A673 (cell line): Measurements from ENCODE around the gene STK11. TPM values are rescaled to one million over a fixed set of nuclear protein-coding genes. Genes with fewer than 3 reads are reported as not detected.

Source experiments
- BruUV-seq: library from RNA; stranded (reverse); fragments of 400-500 nt; replicated peaks from 2 replicates; lab custom pipeline; 2021; lab: Mats Ljungman, UMichigan
- CTCF ChIA-PET: fragments of 300-600 bp; sonication (Branson Sonifier 250); formaldehyde crosslinking; loops from one replicate; lab custom pipeline; 2022; ENCODE audit warnings: antibody characterized with exemption; lab: Charles Lee
- POLR2A ChIA-PET: fragments of 300-600 bp; sonication (Branson Sonifier 250); formaldehyde crosslinking; loops from one replicate; lab custom pipeline; 2022; ENCODE audit warnings: antibody characterized with exemption; ENCODE audit not compliant: low non-redundant PET; lab: Charles Lee
- DNase-seq: peaks from one replicate; pipeline ENCODE4 v3.0.0-alpha.2; 2015; ENCODE audit warnings: low spot score
- H3K27ac ChIP-seq: fragments of 200-600 bp; sonication (generic); 2 replicates; pipeline ENCODE4 v1.5.1; 2016; ENCODE audit warnings: mixed run types, low read depth, mild to moderate bottlenecking, mixed read lengths, antibody characterized with exemption, low read length; ENCODE audit not compliant: poor library complexity, severe bottlenecking
- H3K27me3 ChIP-seq: fragments of 200-600 bp; sonication (generic); replicated peaks from 2 replicates; pipeline ENCODE4 v1.6.1; 2017; ENCODE audit warnings: mixed run types, low read depth, mild to moderate bottlenecking, mixed read lengths, antibody characterized with exemption, low read length; ENCODE audit not compliant: insufficient read depth, poor library complexity
- H3K36me3 ChIP-seq: fragments of 200-600 bp; sonication (generic); 2 replicates; pipeline ENCODE4 v1.6.1; 2016; ENCODE audit warnings: mixed run types, mild to moderate bottlenecking, mixed read lengths, antibody characterized with exemption, low read length; ENCODE audit not compliant: insufficient read depth, poor library complexity, severe bottlenecking
- H3K4me1 ChIP-seq: fragments of 200-600 bp; sonication (generic); 2 replicates; pipeline ENCODE4 v1.6.1; 2017; ENCODE audit warnings: mixed run types, mild to moderate bottlenecking, mixed read lengths, antibody characterized with exemption, low read length; ENCODE audit not compliant: insufficient read depth, poor library complexity, severe bottlenecking
- H3K4me3 ChIP-seq: fragments of 200-600 bp; sonication (generic); 2 replicates; pipeline ENCODE4 v1.5.1; 2016; ENCODE audit warnings: low read depth, mixed run types, mild to moderate bottlenecking, mixed read lengths, low read length; ENCODE audit not compliant: poor library complexity, severe bottlenecking
- H3K9me3 ChIP-seq: fragments of 200-600 bp; sonication (generic); 2 replicates; pipeline ENCODE4 v1.6.1; 2016; ENCODE audit warnings: mixed run types, low read depth, mild to moderate bottlenecking, mixed read lengths, antibody characterized with exemption, low read length; ENCODE audit not compliant: poor library complexity, severe bottlenecking
- CTCF ChIP-seq: fragments of 300-800, 200-600 bp; sonication (generic); conservative IDR thresholded peaks from 2 replicates; pipeline ENCODE4 v1.5.1; 2017; ENCODE audit warnings: low read depth, mild to moderate bottlenecking, antibody characterized with exemption, low read length, moderate library complexity, mixed read lengths
- EZH2 ChIP-seq: fragments of 200-600 bp; sonication (generic); IDR thresholded peaks from 2 replicates; pipeline ENCODE4 v1.6.1; 2017; ENCODE audit warnings: borderline replicate concordance, low read depth, mild to moderate bottlenecking, mixed read lengths, antibody characterized with exemption, low read length; ENCODE audit not compliant: poor library complexity, severe bottlenecking
- intact Hi-C: fragments of 100-400 bp; cut with micrococcal nuclease; formaldehyde crosslinking; loops from one replicate; pipeline ENCODE4 v1.10.0; 2022; ENCODE audit not compliant: unreplicated experiment
- total RNA-seq: library from RNA; stranded (reverse); gene quantifications from 2 replicates; pipeline ENCODE4 v1.2.3, GENCODE V29; 2021

STK11 gene
- total RNA-seq, 1 experiment from 2014 or later = 64.9 TPM

GRCh38 chr19:1274081-1274851, 68.7 kb downstream of the STK11 start:
- CTCF ChIA-PET = interaction anchor here (0.6 to 1.6 kb wide), 2 partner anchors 30 to 214 kb away, joined by 5 read pairs; no protein-coding TSS in a partner anchor
- Histone ChIP-seq H3K9me3 (no peaks in the 10 kb centered on the region), H3K36me3 (peaks cover 52% of the 10 kb centered on the region), H3K27me3 (no peaks in the 10 kb centered on the region), H3K4me3 (peak overlapping the region; percentile 69), H3K27ac (peak overlapping the region; percentile 99), H3K4me1 (peaks cover 56% of the 10 kb centered on the region)
- DNase-seq = no peak
- POLR2A ChIA-PET = no interaction called here
- TF ChIP-seq EZH2 = no peak
- TF ChIP-seq CTCF = 0 out of 2 replicates have a peak, but pooled peaks have one; percentile 4
- intact Hi-C loops = loop anchor here (10.0 kb wide), 2 partner anchors 171 to 321 kb away; partner anchors contain the start of gene MBD3
- no TSS peak for BruUV-seq

GRCh38 chr19:1274852-1275259, 69.3 kb downstream of the STK11 start:
- no TSS peak for BruUV-seq
- DNase-seq = peak; percentile 73
- POLR2A ChIA-PET = no interaction called here
- Histone ChIP-seq H3K27me3 (no peaks in the 10 kb centered on the region), H3K36me3 (peaks cover 56% of the 10 kb centered on the region), H3K4me1 (peaks cover 56% of the 10 kb centered on the region), H3K9me3 (no peaks in the 10 kb centered on the region), H3K27ac (peak overlapping the region; percentile 99), H3K4me3 (peak overlapping the region; percentile 69)
- no peak for TF ChIP-seq CTCF
- no peak for TF ChIP-seq EZH2
- CTCF ChIA-PET = interaction anchor here (1.0 kb wide), 2 partner anchors 8 to 30 kb away, joined by 3 read pairs; no protein-coding TSS in a partner anchor
- intact Hi-C loops = loop anchor here (10.0 kb wide), 2 partner anchors 170 to 320 kb away; partner anchors contain the start of gene MBD3

GRCh38 chr19:1275260-1275975, 69.8 kb downstream of the STK11 start, which contains the start of gene FAM174C:
Gene FAM174C, plus strand, starts transcription at chr19:1275530. Its CDS starts 20 bp downstream, at chr19:1275550.
- ChIA-PET CTCF (interaction anchor here (1.0 kb wide), 2 partner anchors 9 to 31 kb away, joined by 3 read pairs; no protein-coding TSS in a partner anchor), POLR2A (no interaction called here)
- intact Hi-C loops = loop anchor here (10.0 kb wide), 2 partner anchors 169 to 319 kb away; partner anchors contain the start of gene MBD3
- H3K9me3 ChIP-seq = no peaks in the 10 kb centered on the region
- H3K4me3 ChIP-seq = peak within 1 kb of the TSS; percentile 69
- H3K27ac ChIP-seq = peak within 1 kb of the TSS; percentile 99
- no TSS peak for BruUV-seq
- H3K4me1 ChIP-seq = peaks cover 51% of the 10 kb centered on the region
- TF ChIP-seq EZH2 = no peak
- TF ChIP-seq CTCF = no peak
- no peaks in the 10 kb centered on the region for H3K27me3 ChIP-seq
- peak; percentile 99 for DNase-seq
- H3K36me3 ChIP-seq = peaks cover 53% of the 10 kb centered on the region
